Retinal pigment epithelial cell (primary cell): ENCODE results near the gene PDE2A.

Experiments used
- DNase-seq: peaks from one replicate; pipeline ENCODE4 v3.0.0-alpha.2; 2010; ENCODE audit warnings: low read depth
- H3K4me3 ChIP-seq: 2 replicates; pipeline ENCODE4 v1.5.1; 2011; ENCODE audit warnings: mild to moderate bottlenecking, low read length, control low read depth, moderate library complexity
- TF ChIP-seq, protein P1 (sequence below): conservative IDR thresholded peaks from 2 replicates; pipeline ENCODE4 v1.5.1; 2011; ENCODE audit warnings: low read depth, low read length, control low read depth, inconsistent platforms

The PDE2A gene

GRCh38 chr11:72616655-72617054 is 57.6 kb downstream of the PDE2A start:
- no peak for DNase-seq
- TF ChIP-seq, protein P1, sequence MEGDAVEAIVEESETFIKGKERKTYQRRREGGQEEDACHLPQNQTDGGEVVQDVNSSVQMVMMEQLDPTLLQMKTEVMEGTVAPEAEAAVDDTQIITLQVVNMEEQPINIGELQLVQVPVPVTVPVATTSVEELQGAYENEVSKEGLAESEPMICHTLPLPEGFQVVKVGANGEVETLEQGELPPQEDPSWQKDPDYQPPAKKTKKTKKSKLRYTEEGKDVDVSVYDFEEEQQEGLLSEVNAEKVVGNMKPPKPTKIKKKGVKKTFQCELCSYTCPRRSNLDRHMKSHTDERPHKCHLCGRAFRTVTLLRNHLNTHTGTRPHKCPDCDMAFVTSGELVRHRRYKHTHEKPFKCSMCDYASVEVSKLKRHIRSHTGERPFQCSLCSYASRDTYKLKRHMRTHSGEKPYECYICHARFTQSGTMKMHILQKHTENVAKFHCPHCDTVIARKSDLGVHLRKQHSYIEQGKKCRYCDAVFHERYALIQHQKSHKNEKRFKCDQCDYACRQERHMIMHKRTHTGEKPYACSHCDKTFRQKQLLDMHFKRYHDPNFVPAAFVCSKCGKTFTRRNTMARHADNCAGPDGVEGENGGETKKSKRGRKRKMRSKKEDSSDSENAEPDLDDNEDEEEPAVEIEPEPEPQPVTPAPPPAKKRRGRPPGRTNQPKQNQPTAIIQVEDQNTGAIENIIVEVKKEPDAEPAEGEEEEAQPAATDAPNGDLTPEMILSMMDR: no peak

DNA sequence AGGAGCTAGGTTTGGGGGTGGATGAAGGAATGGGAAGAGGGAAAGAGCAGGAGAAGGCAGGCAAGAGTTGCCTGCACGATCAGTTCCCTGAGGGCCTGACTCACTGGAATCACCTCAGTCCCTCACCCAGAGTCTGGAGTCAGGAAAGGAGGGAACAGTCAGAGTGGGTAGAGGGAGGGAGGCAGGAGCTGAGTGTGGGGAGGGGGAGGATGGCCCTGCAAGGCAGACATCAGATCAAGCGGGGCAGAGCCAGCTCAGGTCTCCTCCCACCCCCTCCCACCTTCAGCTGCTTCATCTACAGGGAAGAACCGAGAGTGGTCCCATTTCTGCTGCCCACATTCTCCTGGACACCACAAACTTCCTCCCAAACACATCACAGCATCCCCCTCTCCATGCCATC is 58.9 kb downstream of the PDE2A start:
- H3K4me3 ChIP-seq: no peak overlapping the region
- DNase-seq: no peak
- TF ChIP-seq, protein P1: no peak

More at GRCh38 chr11:72616655-72617054, 57.6 kb downstream of the PDE2A start:
- H3K4me3 ChIP-seq: no peak overlapping the region

DNA sequence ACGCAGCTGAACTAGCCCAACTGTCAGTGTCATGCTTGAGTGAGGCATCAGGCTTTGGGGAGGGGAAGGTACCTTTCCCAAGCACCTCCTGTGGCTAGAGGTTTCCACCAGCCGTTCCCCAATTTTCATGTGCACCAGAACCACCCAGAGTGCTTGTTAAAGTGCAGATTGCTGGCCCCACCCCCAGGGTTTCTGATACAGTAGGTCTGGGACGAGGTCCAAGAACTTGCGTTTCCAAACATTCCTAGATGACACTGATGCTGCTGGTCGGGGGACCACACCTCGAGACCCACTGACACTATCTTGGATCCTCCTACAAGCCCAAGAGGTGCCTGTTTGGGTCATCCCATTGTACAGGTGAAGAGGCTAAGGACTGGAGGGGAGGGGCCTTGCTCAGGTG is 59.8 kb downstream of the PDE2A start:
- TF ChIP-seq, protein P1: no peak
- no peak for DNase-seq
- no peak overlapping the region for H3K4me3 ChIP-seq

DNA sequence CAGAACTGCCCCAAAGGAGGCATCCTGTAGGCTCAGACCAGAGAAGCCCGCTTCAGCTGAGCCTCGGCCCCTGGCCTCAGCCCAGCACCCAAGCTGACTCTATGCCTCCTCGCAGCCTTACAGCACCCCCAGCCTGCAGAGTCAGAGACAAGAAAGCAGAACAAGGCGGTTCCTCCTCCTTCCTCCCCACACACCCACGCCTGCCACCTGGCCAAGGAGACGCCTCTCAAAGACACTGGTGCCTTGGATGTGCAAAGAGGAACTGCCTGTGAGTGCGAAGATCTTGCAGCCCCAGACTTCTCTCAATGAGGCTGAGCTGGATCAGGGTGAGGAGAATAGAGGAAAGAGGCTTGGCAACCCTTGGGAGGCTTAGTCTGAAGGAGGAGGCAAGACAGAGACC is 60.2 kb downstream of the PDE2A start:
- DNase-seq: no peak
- H3K4me3 ChIP-seq: no peak overlapping the region
- TF ChIP-seq, protein P1: no peak

DNA sequence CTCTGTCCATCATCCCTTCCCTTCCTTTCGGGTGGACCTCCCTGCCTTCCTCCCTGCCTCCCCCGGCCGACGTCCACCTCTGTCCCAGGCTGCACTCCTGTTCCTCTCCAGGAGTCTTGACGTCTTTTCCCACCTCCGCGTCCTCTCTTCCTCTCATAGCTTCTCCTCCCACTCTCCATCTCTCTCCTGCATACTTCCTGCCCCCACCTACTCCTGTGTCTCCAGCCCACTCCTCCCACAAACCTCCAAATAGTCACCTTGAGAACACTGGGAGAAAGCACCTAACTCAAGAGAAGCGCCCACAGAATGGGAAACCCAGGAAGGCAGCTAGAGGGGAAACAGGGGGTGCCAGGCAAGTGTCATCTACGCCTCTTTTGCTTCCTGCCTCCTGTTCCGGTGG is 60.8 kb downstream of the PDE2A start:
- no peak for DNase-seq
- TF ChIP-seq, protein P1: no peak
- no peak overlapping the region for H3K4me3 ChIP-seq

DNA sequence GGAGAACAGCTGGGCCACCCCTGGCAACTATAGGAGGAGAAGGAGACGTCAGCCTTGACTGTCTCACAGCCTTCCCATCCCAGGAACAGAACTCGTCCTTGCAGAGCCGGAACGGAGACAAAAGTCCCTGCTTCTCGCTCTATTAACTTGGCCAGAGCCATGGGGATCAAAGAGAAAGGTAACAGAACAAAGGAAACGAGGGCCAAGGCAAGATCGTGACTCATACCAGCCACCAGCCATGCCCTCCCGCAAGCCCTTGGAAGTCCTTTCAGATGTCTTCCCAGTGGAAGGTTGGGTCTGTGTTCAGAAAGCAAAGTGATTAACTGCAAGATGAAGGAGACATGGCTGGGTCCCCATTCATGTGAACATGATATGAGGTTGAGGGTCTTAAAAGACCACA is 64.7 kb downstream of the PDE2A start:
- TF ChIP-seq, protein P1: no peak
- H3K4me3 ChIP-seq: no peak overlapping the region
- DNase-seq: no peak

DNA sequence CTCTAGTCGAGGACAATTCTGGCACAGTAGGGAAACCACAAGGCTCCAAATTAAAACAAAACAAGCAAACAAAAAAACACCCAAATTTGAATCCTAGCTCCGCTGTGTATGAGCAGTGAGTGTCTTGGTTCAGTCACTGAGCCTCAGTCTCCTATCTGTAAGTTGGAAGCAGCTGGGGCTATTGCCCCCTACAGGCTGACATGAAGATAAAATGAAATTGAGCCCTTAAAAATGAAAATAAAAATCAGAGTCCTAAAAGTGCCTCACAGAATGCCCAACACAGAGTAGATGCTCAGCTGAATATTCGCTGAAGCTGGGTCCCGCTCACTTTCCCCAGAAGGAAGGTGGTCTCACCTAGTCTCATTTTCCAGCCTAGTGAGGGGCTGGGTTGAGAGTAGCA is 65.2 kb downstream of the PDE2A start:
- H3K4me3 ChIP-seq: no peak overlapping the region
- TF ChIP-seq, protein P1: peak; percentile 76
- no peak for DNase-seq
